Activated CD4-positive, alpha-beta T cell treated with anti-CD3 and anti-CD28 coated beads, Interleukin-2, amount 50 U/mL, for 24 hours (primary cell): Measurements from ENCODE around the gene CCSER2.
"Not testable (repeated sequence)": the region's sequence is repeated elsewhere in the genome, so short reads cannot be mapped to it uniquely, and the experiment has no call there.

Experiments used
- DNase-seq, 2 donors: peaks; one replicate each; pipeline ENCODE4 v3.0.0-alpha.2; 2020; ENCODE audit warnings: low read depth in 1 of 2, low spot score in 1 of 2

CCSER2 gene

DNA sequence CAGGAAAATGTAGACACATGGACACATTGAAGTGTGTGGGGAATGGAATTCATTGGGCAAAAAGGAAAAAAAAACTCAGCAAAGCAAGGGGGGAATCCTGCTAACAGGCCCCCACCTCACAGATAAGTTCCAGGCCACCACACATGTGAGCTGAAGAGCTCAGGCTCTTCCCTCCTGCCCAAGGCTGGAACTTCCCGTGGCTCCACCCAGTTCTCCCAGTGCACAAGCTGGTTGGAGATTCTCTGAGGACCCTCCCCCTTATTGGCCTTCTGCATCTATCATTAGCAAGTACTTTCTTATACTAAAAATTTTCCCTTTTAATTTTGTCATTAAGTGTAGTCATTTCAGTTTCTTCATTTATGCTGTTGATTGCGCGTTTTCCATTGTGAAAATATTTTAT is 190.8 kb downstream of the CCSER2 start:
- no peak for DNase-seq

DNA sequence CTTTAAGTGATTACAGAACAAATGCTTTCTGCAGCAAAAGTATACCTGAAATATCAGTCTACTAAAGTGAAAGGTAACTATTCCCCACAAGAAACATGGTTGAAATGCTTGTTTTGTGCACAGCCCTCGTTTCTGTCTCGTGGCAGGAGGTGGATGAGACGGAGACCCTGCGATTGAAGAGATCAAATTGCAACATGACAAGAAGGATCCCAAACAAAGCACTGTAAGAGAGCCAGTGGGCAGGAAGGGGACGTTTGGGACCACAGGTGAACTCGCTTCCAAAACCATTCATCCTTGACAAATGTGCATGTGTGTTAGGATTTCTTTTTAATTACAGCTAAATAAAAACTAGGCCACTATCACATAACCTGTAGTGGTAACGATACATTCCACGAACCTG is 192.6 kb downstream of the CCSER2 start:
- no peak for DNase-seq

GRCh38 chr10:84521468-84521867 is 193.1 kb downstream of the CCSER2 start:
- DNase-seq: no peak

DNA sequence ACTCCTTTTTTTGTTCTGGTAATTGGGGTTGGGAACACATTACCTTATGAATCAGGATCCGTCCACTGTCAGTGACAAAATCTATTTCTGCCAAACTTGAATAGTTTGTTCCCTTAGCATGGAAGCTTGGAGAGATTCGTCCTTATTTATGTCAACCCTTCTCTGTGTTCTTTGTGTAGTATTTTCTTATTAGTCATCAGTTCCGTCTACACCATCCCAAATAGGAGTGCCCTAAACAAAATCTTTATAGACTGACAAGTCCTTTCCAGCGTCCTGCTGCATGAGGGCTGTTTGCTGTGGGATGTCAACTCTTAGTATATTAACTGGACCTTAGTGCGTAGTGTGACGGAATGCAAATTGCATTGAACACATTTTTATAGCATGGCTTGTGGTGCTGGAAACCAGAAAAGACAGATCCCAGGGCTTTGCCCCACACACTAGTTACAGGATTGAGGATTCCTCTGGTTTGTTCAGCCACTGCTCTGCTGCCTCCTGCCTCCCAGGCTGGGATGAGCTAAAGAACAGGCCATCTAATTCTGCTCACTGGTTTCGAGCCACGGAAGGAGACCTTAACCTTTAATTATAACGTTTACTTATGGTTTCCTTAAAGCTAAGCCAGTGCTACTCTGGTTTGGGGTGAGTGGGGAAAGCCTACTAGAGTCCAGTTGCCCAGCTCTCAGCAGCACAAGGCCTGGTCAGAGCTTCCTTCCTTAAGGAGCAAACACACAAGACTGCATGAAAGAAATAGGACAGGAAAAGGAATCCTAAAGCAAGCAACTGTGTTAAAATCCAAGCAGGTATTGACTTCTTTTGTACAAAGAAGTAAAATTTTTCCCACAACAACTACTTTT is 194.4 kb downstream of the CCSER2 start:
- no peak for DNase-seq

GRCh38 chr10:84523526-84523925 is 195.1 kb downstream of the CCSER2 start:
- no peak for DNase-seq

DNA sequence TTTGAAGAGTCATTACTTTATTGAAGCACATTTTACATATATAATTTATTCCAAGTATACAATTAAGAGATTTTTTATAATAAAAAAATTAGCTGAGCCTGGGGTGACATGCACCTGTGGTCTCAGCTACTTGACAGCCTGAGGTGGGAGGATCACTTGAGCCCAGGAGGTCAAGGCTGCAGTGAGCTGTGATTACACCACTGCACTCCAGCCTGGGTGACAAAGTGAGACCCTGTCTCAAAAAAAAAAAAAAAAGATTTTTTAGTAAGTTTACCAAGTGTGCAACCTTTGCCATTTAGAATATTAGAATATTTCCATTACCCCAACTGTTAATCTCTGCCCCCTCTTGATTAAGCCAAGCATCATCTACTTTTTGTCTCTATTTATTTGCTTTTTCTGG is 196.0 kb downstream of the CCSER2 start:
- DNase-seq: no peak

DNA sequence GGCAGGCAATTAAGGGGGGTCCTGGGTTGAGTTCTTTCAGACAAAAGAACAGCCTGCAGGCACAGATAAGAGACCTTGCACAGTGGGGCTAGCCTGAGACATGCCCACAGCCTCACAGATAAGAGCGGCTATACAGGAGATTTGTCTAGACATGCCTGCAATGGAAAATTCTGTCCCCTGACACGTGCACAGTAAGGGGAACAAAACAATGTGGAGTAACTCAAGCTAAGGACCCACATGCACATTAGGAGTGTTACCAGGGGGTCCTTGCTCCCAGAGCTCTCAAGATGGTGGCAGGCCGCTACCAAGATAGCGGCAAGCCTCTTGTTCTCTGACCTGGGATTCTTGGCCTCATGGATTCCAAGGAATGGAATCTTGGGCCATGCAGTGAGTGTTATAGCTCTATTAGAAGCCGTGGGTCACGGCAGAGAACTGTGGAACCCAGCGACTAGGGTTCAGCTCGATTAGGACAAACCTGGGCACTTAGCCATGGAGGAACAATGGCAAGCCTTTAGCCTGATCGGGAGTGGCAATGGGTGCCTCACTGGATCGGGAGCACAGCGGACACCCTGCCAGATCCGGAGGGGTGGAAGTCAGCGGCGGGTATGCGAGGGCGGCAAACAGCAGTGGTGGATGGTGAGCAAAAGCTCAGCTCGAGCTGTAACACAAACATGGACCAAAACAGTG is 196.9 kb downstream of the CCSER2 start:
- DNase-seq: no peak

DNA sequence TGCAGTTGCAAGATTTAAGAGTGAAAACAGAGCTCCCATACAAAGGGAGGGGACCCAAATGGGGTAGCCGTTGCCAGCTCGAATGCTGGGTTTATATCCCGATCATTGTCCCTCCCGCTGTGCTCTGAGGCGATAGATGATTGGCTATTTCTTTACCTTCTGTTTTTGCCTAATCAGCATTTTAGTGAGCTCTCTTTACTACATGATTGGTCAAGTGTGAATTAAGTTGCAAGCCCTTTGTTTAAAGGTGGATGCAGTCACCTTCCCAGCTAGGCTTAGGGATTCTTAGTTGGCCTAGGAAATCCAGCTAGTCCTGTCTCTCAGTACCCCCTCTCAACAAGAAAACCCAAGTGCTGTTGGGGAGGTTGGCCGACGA is 197.4 kb downstream of the CCSER2 start:
- not testable (repeated sequence) for DNase-seq

GRCh38 chr10:84527386-84527785 is 199.0 kb downstream of the CCSER2 start:
- not testable (repeated sequence) for DNase-seq

DNA sequence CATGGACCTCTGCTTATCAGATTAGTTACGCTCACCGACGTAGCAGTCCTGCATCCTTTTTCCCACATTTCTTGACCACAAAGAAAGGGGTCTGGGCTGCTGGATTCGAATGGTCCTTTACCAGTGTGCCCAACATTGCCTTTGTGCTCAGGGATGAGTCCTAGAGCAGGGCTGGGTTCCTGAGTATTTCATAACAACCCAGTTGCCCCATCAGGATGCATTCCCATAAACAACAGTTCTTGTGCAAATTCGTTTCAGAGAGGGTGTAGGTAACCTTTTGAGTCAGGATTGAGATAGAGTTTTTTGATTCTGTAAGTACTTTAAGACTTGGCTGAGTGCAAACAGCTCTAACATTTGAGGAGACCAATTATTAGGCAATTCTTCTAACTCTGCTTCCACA is 200.1 kb downstream of the CCSER2 start:
- DNase-seq: not testable (repeated sequence)

DNA sequence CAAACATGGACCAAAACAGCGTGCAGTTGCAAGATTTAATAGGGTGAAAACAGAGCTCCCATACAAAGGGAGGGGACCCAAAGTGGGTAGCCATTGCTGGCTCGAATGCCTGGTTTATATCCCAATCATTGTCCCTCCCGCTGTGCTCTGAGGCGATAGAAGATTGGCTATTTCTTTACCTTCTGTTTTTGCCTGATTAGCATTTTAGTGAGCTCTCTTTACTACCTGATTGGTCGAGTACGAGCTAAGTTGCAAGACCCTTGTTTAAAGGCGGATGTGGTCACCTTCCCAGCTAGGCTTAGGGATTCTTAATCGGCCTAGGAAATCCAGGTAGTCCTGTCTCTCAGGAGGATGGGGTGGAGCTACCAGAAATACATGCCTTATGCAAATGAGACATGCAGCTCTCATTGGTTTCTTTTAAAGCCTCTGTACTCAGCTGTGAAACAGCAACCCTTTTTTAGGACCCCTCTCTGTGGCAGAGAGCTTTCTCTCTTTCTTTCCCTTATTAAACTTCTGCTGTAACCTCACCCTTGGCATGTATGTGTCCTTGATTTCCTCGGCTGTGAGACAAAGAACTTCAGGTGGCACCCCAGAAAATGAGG is 202.4 kb downstream of the CCSER2 start:
- no peak for DNase-seq

DNA sequence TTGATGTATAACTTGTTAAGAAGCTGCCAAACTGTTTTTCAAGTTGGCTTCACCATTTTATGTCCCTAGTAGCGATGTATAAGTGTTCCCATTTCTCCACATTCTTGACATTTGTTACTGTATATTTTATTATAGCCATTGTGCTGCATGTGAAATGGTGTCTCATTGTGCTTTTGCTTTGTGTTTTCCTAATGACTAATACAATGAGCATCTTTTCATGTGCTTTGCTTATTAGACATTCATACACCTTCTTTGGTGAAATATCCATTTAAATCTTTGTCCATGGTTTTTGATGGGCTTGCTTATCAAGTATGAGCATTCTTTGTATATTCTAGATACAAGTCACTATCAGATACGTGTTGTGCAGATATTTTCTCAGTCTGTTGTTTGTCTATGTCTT is 203.0 kb downstream of the CCSER2 start:
- DNase-seq: no peak

- DNase-seq: no peak
These were observed 205.8 kb downstream of the CCSER2 start for GRCh38 chr10:84534168-84534567.

DNA sequence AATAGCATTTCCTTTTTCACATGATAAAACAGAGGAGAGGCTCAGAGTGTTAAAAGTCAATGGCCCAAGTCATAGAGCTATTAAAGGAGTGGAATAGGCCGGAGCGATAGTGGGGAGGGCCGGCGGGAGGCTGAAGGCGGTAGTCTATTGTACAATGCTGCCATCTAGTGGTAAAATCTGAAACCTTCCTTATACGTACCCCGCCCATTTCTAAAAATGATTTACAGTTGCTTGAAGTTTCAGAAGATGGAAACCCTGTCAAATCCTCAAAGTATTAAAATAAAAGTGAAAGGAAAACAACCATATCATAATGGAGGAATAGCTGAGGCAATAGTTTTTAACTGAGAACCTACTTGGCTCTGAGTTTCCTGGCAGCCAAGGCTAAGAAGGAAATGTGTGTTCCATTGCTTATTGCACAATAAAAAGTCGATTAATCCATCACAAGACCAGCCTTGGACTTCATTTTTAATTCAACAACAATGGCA is 209.1 kb downstream of the CCSER2 start:
- DNase-seq: peak in 1 of 2 donors; percentile 18

DNA sequence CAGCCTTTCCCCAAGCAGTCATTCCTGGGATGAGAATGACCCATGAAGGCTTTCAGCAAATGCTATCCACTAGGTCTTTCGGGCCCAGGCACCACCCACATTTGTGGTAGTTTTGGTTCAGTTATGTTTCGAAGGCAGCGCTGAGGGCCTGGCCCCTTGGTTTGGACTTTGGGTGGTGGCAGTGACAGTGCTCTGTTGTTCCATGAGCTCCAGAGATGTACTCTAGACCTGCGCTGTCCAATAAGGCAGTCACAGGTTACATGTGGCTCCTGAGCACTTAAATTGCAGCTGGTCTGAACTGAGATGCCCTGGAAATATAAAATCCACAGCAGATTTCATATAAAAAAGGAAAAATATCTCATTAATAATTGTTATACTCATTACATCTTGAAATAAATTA is 209.6 kb downstream of the CCSER2 start:
- DNase-seq: no peak

DNA sequence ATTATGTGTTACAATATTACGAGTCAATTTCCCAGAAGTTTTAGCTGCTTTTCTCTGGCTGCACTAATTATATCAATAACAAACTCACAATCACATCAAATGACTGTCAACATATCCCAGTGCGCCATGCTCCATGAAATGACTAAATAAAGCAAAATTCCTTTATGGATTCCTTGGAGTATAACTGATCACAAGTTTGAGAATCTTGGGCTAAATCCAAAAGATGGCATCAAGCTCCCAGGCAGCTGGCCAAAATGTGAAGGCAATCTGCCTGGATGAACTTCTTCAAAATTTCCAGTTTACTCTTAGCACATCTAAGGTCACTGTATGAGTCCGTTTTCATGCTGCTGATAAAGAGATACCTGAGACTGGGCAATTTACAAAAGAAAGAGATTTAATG is 210.8 kb downstream of the CCSER2 start:
- no peak for DNase-seq

GRCh38 chr10:84540022-84540616 is 211.7 kb downstream of the CCSER2 start:
- DNase-seq: no peak

- peak; percentile 49 to 52 for DNase-seq
These were observed 212.4 kb downstream of the CCSER2 start for GRCh38 chr10:84540617-84541288.

- no peak for DNase-seq
These were observed 212.9 kb downstream of the CCSER2 start for GRCh38 chr10:84541289-84541637.

- no peak for DNase-seq
These were observed 214.4 kb downstream of the CCSER2 start for GRCh38 chr10:84542522-84543490.
